ENCODE results near the gene ZDHHC16. TPM values are rescaled to one million over a fixed set of nuclear protein-coding genes. Genes with fewer than 3 reads are reported as not detected.

The ZDHHC16 gene
- polyA plus RNA-seq, 1 donor (not counting 4 experiments of a cell fraction or from before 2014, with no cell fraction given) = 67.8 TPM

GRCh38 chr10:97499561-97500296 lies 53.8 kb downstream of the ZDHHC16 start:
- FAIRE-seq (no peak), DNase-seq (ENCODE audit: low read depth, low spot score) (no peak)
- dilution Hi-C loops (cut with MboI; ENCODE audit: extremely low pct_ligation_motif_present, low sequenced_read_pairs) = no loop called here
- H3K9me3 ChIP-seq (ENCODE audit: control insufficient read depth, low read depth, low read length) = no peaks in the 10 kb centered on the region
- no peaks in the 10 kb centered on the region for H4K20me1 ChIP-seq (ENCODE audit: control insufficient read depth, extremely low read depth, insufficient read depth, low read length)
- H3K4me1 ChIP-seq (ENCODE audit: control insufficient read depth, extremely low read depth, insufficient read depth, low read length) = peaks cover 29% of the 10 kb centered on the region
- no peaks in the 10 kb centered on the region for H3K27me3 ChIP-seq (ENCODE audit: control insufficient read depth, extremely low read depth, insufficient read depth, low read length)
- TF ChIP-seq EZH2 (IDR thresholded peaks at IDR 0.05; ENCODE audit: low read length) (no peak), CTCF (optimal IDR thresholded peaks at IDR 0.05 in 1 of 3, IDR thresholded peaks at IDR 0.05 in 1 of 3, conservative IDR thresholded peaks at IDR 0.05 in 1 of 3; ENCODE audit: extremely low read depth in 1 of 3, insufficient read depth in 2 of 3, low read length in 3 of 3) (no peak)
- H3K4me3 ChIP-seq (ENCODE audit: control insufficient read depth in 2 of 3, extremely low read depth in 1 of 3, insufficient read depth in 2 of 3, low read depth in 1 of 3, low read length in 3 of 3) = peak overlapping the region; percentile 80 to 94 (median 92)
- H3K36me3 ChIP-seq (ENCODE audit: control insufficient read depth in 2 of 2, extremely low read depth in 1 of 2, insufficient read depth in 2 of 2, low read length in 2 of 2) = peaks cover 0 to 2% of the 10 kb centered on the region in 2 experiments
- peaks cover 83% of the 10 kb centered on the region for H3K79me2 ChIP-seq (ENCODE audit: control insufficient read depth, insufficient read depth, low read length)
- no peak overlapping the region for H3K27ac ChIP-seq (ENCODE audit: control insufficient read depth, insufficient read depth, low read length)
- peak overlapping the region; percentile 81 for H3K4me2 ChIP-seq (ENCODE audit: control insufficient read depth, extremely low read depth, insufficient read depth, low read depth, low read length)
- no peaks in the 10 kb centered on the region for H3K9me1 ChIP-seq (ENCODE audit: control insufficient read depth, extremely low read depth, insufficient read depth, low read length)
- H3K9ac ChIP-seq (ENCODE audit: control insufficient read depth, extremely low read depth, insufficient read depth, low read length) = peak overlapping the region; percentile 77
- H2AFZ ChIP-seq (ENCODE audit: control insufficient read depth, low read length) = peak overlapping the region; percentile 53

GRCh38 chr10:97500297-97500575 lies 54.3 kb downstream of the ZDHHC16 start:
- no peak for DNase-seq (ENCODE audit: low read depth, low spot score)
- Histone ChIP-seq H3K9ac (ENCODE audit: control insufficient read depth, extremely low read depth, insufficient read depth, low read length) (peak overlapping the region; percentile 77), H2AFZ (ENCODE audit: control insufficient read depth, low read length) (no peak overlapping the region), H3K9me1 (ENCODE audit: control insufficient read depth, extremely low read depth, insufficient read depth, low read length) (no peaks in the 10 kb centered on the region), H3K4me2 (ENCODE audit: control insufficient read depth, extremely low read depth, insufficient read depth, low read depth, low read length) (peak overlapping the region; percentile 81), H3K4me1 (ENCODE audit: control insufficient read depth, extremely low read depth, insufficient read depth, low read length) (peaks cover 24% of the 10 kb centered on the region), H3K27me3 (ENCODE audit: control insufficient read depth, extremely low read depth, insufficient read depth, low read length) (no peaks in the 10 kb centered on the region), H3K27ac (ENCODE audit: control insufficient read depth, insufficient read depth, low read length) (no peak overlapping the region), H3K36me3 (ENCODE audit: control insufficient read depth in 2 of 2, extremely low read depth in 1 of 2, insufficient read depth in 2 of 2, low read length in 2 of 2) (peaks cover 0 to 2% of the 10 kb centered on the region in 2 experiments), H4K20me1 (ENCODE audit: control insufficient read depth, extremely low read depth, insufficient read depth, low read length) (no peaks in the 10 kb centered on the region), H3K4me3 (ENCODE audit: control insufficient read depth in 2 of 3, extremely low read depth in 1 of 3, insufficient read depth in 2 of 3, low read depth in 1 of 3, low read length in 3 of 3) (peak overlapping the region; percentile 80 to 94 (median 92)), H3K79me2 (ENCODE audit: control insufficient read depth, insufficient read depth, low read length) (peaks cover 83% of the 10 kb centered on the region), H3K9me3 (ENCODE audit: control insufficient read depth, low read depth, low read length) (no peaks in the 10 kb centered on the region)
- TF ChIP-seq EZH2 (IDR thresholded peaks at IDR 0.05; ENCODE audit: low read length) = no peak
- TF ChIP-seq CTCF (optimal IDR thresholded peaks at IDR 0.05 in 1 of 3, IDR thresholded peaks at IDR 0.05 in 1 of 3, conservative IDR thresholded peaks at IDR 0.05 in 1 of 3; ENCODE audit: extremely low read depth in 1 of 3, insufficient read depth in 2 of 3, low read length in 3 of 3) = no peak
- no peak for FAIRE-seq
- dilution Hi-C loops (cut with MboI; ENCODE audit: extremely low pct_ligation_motif_present, low sequenced_read_pairs) = no loop called here
